ENCODE results near the gene PRICKLE1.

PRICKLE1 gene

GRCh38 chr12:42463671-42464070 lies 125.9 kb downstream of the PRICKLE1 start:
- no peaks in the 10 kb centered on the region for H3K9me3 ChIP-seq (ENCODE audit: severe bottlenecking)
- peaks cover 7% of the 10 kb centered on the region; the same call in 1 of the 2 replicates for H3K36me3 ChIP-seq (ENCODE audit: low read depth)
- ATAC-seq (ENCODE audit: low read depth), result no peak

GRCh38 chr12:42462486-42462885 lies 127.1 kb downstream of the PRICKLE1 start:
- Histone ChIP-seq H3K4me3 (ENCODE audit: severe bottlenecking) (no peak overlapping the region), H3K36me3 (ENCODE audit: low read depth) (peaks cover 11% of the 10 kb centered on the region; the same call in 1 of the 2 replicates), H3K4me1 (ENCODE audit: insufficient read depth, poor library complexity, severe bottlenecking) (no peaks in the 10 kb centered on the region), H3K27ac (ENCODE audit: poor library complexity, severe bottlenecking) (no peak overlapping the region), H3K27me3 (ENCODE audit: insufficient read depth, poor library complexity, severe bottlenecking) (no peaks in the 10 kb centered on the region), H3K9me3 (ENCODE audit: severe bottlenecking) (no peaks in the 10 kb centered on the region)
- no peak for ATAC-seq (ENCODE audit: low read depth)
- no peak for DNase-seq (ENCODE audit: low spot score)
- TF ChIP-seq CTCF (IDR thresholded peaks at IDR 0.05; ENCODE audit: poor library complexity, severe bottlenecking), result no peak

More at GRCh38 chr12:42463671-42464070, 125.9 kb downstream of the PRICKLE1 start:
- no peak for TF ChIP-seq CTCF (IDR thresholded peaks at IDR 0.05; ENCODE audit: poor library complexity, severe bottlenecking)
- no peak for DNase-seq (ENCODE audit: low spot score)
- Histone ChIP-seq H3K27me3 (ENCODE audit: insufficient read depth, poor library complexity, severe bottlenecking) (no peaks in the 10 kb centered on the region), H3K27ac (ENCODE audit: poor library complexity, severe bottlenecking) (no peak overlapping the region), H3K4me1 (ENCODE audit: insufficient read depth, poor library complexity, severe bottlenecking) (no peaks in the 10 kb centered on the region), H3K4me3 (ENCODE audit: severe bottlenecking) (no peak overlapping the region)

- DNase-seq (ENCODE audit: low spot score) (no peak), ATAC-seq (ENCODE audit: low read depth) (no peak)
- no peaks in the 10 kb centered on the region for H3K27me3 ChIP-seq (ENCODE audit: insufficient read depth, poor library complexity, severe bottlenecking)
- TF ChIP-seq CTCF (IDR thresholded peaks at IDR 0.05; ENCODE audit: poor library complexity, severe bottlenecking), result no peak
- H3K4me3 ChIP-seq (ENCODE audit: severe bottlenecking), result no peak overlapping the region
- H3K4me1 ChIP-seq (ENCODE audit: insufficient read depth, poor library complexity, severe bottlenecking), result no peaks in the 10 kb centered on the region
- no peak overlapping the region for H3K27ac ChIP-seq (ENCODE audit: poor library complexity, severe bottlenecking)
- H3K9me3 ChIP-seq (ENCODE audit: severe bottlenecking), result no peaks in the 10 kb centered on the region
- H3K36me3 ChIP-seq (ENCODE audit: low read depth), result peaks cover 8% of the 10 kb centered on the region; the same call in 1 of the 2 replicates
Measured at GRCh38 chr12:42459336-42459847, 130.2 kb downstream of the PRICKLE1 start.

- no peak overlapping the region for H3K4me3 ChIP-seq (ENCODE audit: severe bottlenecking)
- ATAC-seq (ENCODE audit: low read depth) (no peak), DNase-seq (ENCODE audit: low spot score) (no peak)
- no peaks in the 10 kb centered on the region for H3K4me1 ChIP-seq (ENCODE audit: insufficient read depth, poor library complexity, severe bottlenecking)
- H3K9me3 ChIP-seq (ENCODE audit: severe bottlenecking), result no peaks in the 10 kb centered on the region
- no peak for TF ChIP-seq CTCF (IDR thresholded peaks at IDR 0.05; ENCODE audit: poor library complexity, severe bottlenecking)
- H3K27ac ChIP-seq (ENCODE audit: poor library complexity, severe bottlenecking), result no peak overlapping the region
- no peaks in the 10 kb centered on the region for H3K27me3 ChIP-seq (ENCODE audit: insufficient read depth, poor library complexity, severe bottlenecking)
- peaks cover 8% of the 10 kb centered on the region; the same call in 1 of the 2 replicates for H3K36me3 ChIP-seq (ENCODE audit: low read depth)
Measured at GRCh38 chr12:42458575-42458974, 131.0 kb downstream of the PRICKLE1 start.

- Histone ChIP-seq H3K4me3 (ENCODE audit: severe bottlenecking) (no peak overlapping the region), H3K36me3 (ENCODE audit: low read depth) (peaks cover 23% of the 10 kb centered on the region), H3K27ac (ENCODE audit: poor library complexity, severe bottlenecking) (no peak overlapping the region), H3K9me3 (ENCODE audit: severe bottlenecking) (no peaks in the 10 kb centered on the region), H3K27me3 (ENCODE audit: insufficient read depth, poor library complexity, severe bottlenecking) (no peaks in the 10 kb centered on the region), H3K4me1 (ENCODE audit: insufficient read depth, poor library complexity, severe bottlenecking) (no peaks in the 10 kb centered on the region)
- ATAC-seq (ENCODE audit: low read depth) (no peak), DNase-seq (ENCODE audit: low spot score) (no peak)
- no peak for TF ChIP-seq CTCF (IDR thresholded peaks at IDR 0.05; ENCODE audit: poor library complexity, severe bottlenecking)
Measured at GRCh38 chr12:42450248-42450647, 139.3 kb downstream of the PRICKLE1 start.
